NCI-H1436 (cell line): ENCODE results near the gene TAP2.

Source experiments
- DNase-seq: peaks from one replicate; lab custom pipeline; 2025; lab: John Stamatoyannopoulos, UW

TAP2 gene

DNA sequence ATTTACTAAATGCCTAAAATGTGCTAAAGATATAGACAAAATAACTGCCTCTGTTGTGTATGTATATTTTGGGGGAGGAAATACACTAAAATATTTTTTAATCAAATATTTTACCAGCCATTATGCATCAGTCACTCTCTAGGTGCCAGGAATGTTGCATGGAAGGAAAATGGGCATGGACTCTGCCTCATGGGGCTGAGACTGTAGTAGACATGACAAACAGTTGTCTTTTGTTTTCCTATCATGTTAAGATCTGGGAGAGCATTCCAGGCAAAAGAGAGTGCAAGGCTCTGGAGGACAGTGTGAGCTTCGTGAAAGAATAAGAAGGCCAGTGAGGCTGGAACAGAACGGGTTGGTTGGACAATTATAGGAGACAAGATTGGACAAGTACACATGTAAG, 48.2 kb downstream of the TAP2 start:
- DNase-seq: no peak
